Caki2 (cell line): Measurements from ENCODE around the gene MSI2. TPM values are rescaled to one million over a fixed set of nuclear protein-coding genes. Genes with fewer than 3 reads are reported as not detected.
A peak's percentile ranks its signal among the peaks of the same experiment; 100 is the strongest.

ENCODE experiments used
- DNase-seq: peaks from one replicate; pipeline ENCODE4 v3.0.0-alpha.2; 2015; ENCODE audit warnings: low read depth
- in situ Hi-C: cut with HindIII; loops from 2 replicates; pipeline ENCODE4 v1.10.0; 2016; ENCODE audit warnings: low sequenced_read_pairs, low pct_unique_long_range_greater_than_20kb, mixed read lengths
- total RNA-seq: library from RNA; depleted of rRNA; stranded (reverse); fragments of >200 nt; shearing (Covaris generic); gene quantifications from 2 replicates; pipeline ENCODE4 v1.2.3, GENCODE V29; 2014; ENCODE audit warnings: low replicate concordance

The MSI2 gene
- total RNA-seq, 1 experiment from 2014 or later: 67.1 TPM

GRCh38 chr17:57505841-57506773 is 249.8 kb downstream of the MSI2 start:
- in situ Hi-C loops: no loop called here
- no peak for DNase-seq

- no peak for DNase-seq
- in situ Hi-C loops: no loop called here
Observed at GRCh38 chr17:57506774-57507127, 250.4 kb downstream of the MSI2 start.

- no peak for DNase-seq
- in situ Hi-C loops: no loop called here
Observed at GRCh38 chr17:57507828-57508227, 251.5 kb downstream of the MSI2 start.

- in situ Hi-C loops: no loop called here
Observed at GRCh38 chr17:57508671-57509070, 252.3 kb downstream of the MSI2 start.

GRCh38 chr17:57511475-57512123 is 255.3 kb downstream of the MSI2 start:
- in situ Hi-C loops: no loop called here
- DNase-seq: no peak

More at GRCh38 chr17:57508671-57509070, 252.3 kb downstream of the MSI2 start:
- no peak for DNase-seq

GRCh38 chr17:57512258-57512657 is 255.9 kb downstream of the MSI2 start:
- DNase-seq: no peak
- in situ Hi-C loops: no loop called here

- no peak for DNase-seq
- in situ Hi-C loops: no loop called here
Observed at GRCh38 chr17:57512691-57513090, 256.4 kb downstream of the MSI2 start.

GRCh38 chr17:57513569-57513968 is 257.2 kb downstream of the MSI2 start:
- DNase-seq: no peak
- in situ Hi-C loops: no loop called here

- DNase-seq: no peak
- in situ Hi-C loops: no loop called here
Observed at GRCh38 chr17:57514614-57515013, 258.3 kb downstream of the MSI2 start.

- in situ Hi-C loops: no loop called here
- DNase-seq: no peak
Observed at GRCh38 chr17:57515662-57516211, 259.4 kb downstream of the MSI2 start.

GRCh38 chr17:57516290-57517230 is 260.2 kb downstream of the MSI2 start:
- no peak for DNase-seq
- in situ Hi-C loops: no loop called here

GRCh38 chr17:57517273-57517631 is 260.9 kb downstream of the MSI2 start:
- in situ Hi-C loops: no loop called here
- DNase-seq: no peak

- no peak for DNase-seq
- in situ Hi-C loops: no loop called here
Observed at GRCh38 chr17:57517632-57518456, 261.5 kb downstream of the MSI2 start.

GRCh38 chr17:57518587-57519581 is 262.6 kb downstream of the MSI2 start:
- DNase-seq: peak; percentile 95
- in situ Hi-C loops: no loop called here

GRCh38 chr17:57519800-57520199 is 263.5 kb downstream of the MSI2 start:
- DNase-seq: no peak
- in situ Hi-C loops: no loop called here

GRCh38 chr17:57521606-57522005 is 265.3 kb downstream of the MSI2 start:
- in situ Hi-C loops: no loop called here
- DNase-seq: peak; percentile 94
